Astrocyte of the spinal cord (primary cell): ENCODE data around the gene SLCO4C1.

Experiments used
- DNase-seq: peaks from one replicate; pipeline ENCODE4 v3.0.0; 2011; ENCODE audit warnings: low read depth, low spot score
- H3K4me3 ChIP-seq: 2 replicates; pipeline ENCODE4 v1.5.1; 2011; ENCODE audit warnings: low read depth, mild to moderate bottlenecking, low read length, moderate library complexity
- in situ Hi-C: cut with HindIII; loops from 2 replicates; pipeline ENCODE4 v1.10.0; 2017; ENCODE audit warnings: low sequenced_read_pairs
- TF ChIP-seq, protein P1 (sequence below): IDR thresholded peaks from 2 replicates; pipeline ENCODE4 v1.5.1; 2012; ENCODE audit warnings: low read depth, mild to moderate bottlenecking, low read length, inconsistent platforms

The SLCO4C1 gene

DNA sequence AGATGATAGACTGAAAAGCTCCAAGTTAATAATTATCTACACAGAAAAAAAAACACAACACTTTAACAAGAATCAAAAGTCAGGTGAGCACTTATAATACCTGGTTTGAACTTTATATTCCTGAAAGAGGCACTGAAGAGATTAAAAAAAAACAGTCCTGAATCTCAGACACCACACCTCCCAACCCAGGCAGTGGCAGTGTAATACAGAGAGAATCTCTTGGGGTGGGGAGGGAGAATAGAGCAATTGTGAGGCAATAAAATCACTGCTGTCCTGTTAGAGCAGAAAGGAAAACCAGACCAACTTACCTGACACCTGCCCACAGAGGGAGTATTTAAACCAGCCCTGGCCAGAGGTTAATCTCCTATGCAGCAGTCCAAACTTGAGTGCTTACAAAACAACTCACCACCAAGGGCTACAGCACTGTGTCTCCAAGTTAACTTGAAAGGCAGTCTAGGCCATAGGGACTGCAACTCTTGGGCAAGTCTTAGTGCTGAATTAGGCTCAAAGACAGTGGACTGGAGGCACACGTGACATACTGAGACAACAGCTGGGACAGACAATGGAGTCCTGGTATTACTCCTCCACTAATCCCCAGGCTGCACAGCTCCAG is 54.2 kb downstream of the SLCO4C1 start:
- TF ChIP-seq, protein P1, sequence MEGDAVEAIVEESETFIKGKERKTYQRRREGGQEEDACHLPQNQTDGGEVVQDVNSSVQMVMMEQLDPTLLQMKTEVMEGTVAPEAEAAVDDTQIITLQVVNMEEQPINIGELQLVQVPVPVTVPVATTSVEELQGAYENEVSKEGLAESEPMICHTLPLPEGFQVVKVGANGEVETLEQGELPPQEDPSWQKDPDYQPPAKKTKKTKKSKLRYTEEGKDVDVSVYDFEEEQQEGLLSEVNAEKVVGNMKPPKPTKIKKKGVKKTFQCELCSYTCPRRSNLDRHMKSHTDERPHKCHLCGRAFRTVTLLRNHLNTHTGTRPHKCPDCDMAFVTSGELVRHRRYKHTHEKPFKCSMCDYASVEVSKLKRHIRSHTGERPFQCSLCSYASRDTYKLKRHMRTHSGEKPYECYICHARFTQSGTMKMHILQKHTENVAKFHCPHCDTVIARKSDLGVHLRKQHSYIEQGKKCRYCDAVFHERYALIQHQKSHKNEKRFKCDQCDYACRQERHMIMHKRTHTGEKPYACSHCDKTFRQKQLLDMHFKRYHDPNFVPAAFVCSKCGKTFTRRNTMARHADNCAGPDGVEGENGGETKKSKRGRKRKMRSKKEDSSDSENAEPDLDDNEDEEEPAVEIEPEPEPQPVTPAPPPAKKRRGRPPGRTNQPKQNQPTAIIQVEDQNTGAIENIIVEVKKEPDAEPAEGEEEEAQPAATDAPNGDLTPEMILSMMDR, result no peak
- H3K4me3 ChIP-seq, result no peak overlapping the region
- in situ Hi-C loops, result no loop called here
- no peak for DNase-seq

- no peak overlapping the region for H3K4me3 ChIP-seq
- no peak for DNase-seq
- TF ChIP-seq, protein P1, result no peak
- in situ Hi-C loops, result no loop called here
Measured at GRCh38 chr5:102231693-102232619, 64.1 kb downstream of the SLCO4C1 start.

DNA sequence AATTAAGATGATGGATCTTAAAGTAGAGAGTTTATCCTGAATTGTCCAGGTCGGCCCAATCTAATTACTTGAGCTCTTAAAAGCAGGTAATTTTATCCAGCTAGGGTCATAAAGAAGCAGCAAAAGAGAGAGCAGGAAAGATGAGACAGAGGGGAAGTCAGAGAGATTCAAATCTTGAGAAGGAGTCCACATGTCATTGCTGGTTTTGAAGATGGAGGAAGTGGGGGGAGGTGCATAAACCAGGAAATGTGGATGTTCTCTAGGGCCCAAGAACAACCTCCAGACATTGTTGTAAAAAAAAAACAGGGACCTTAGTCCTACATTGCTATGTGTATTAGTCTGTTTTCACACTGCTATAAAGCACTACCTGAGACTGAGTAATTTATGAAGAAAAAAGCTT is 66.4 kb downstream of the SLCO4C1 start:
- no peak overlapping the region for H3K4me3 ChIP-seq
- TF ChIP-seq, protein P1, result no peak
- DNase-seq, result no peak
- in situ Hi-C loops, result no loop called here

DNA sequence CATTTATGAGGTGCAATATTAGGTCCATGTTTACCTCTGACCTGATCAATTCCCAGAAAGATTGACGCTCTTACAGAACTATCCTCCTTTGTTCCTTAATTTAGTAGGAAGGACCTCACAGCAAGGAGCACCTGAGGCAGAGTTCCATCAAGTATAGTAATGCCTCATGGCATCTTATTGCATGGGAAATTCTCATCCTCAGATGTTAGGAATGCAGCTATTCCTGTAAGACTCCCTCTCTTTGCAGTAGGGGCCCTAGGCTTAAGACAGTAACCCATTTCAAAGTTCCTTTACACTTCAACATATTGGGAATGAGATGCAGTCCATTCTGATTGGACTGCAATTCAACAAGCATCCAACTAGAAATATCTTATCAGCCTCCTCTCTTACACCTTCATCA is 69.8 kb downstream of the SLCO4C1 start:
- no peak for DNase-seq
- in situ Hi-C loops, result no loop called here
- TF ChIP-seq, protein P1, result no peak

GRCh38 chr5:102223542-102224477 is 72.3 kb downstream of the SLCO4C1 start:
- TF ChIP-seq, protein P1, result peak; percentile 52
- no peak overlapping the region for H3K4me3 ChIP-seq
- DNase-seq, result peak; percentile 52
- in situ Hi-C loops, result no loop called here

More for the DNA sequence above, 69.8 kb downstream of the SLCO4C1 start:
- no peak overlapping the region for H3K4me3 ChIP-seq

DNA sequence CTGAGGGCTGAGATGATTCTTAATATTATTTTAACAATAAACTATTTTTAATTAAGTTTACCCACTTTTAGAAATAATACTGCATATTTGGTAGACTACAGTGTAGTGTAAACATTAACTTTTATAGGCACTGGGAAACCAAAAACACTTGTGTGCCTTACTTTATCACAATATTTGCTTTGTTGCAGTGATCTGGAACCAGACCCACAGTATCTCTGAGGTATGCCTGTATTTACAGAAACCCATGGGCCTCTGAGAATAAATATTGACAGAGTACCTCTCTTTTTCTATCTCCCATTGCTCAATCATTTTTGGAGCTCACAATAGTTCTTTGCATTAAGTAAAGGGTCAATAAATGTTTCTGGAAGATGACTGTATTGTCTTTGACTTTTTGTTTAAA is 73.3 kb downstream of the SLCO4C1 start:
- in situ Hi-C loops, result no loop called here
- DNase-seq, result no peak
- TF ChIP-seq, protein P1, result no peak

More for the DNA sequence above, 73.3 kb downstream of the SLCO4C1 start:
- H3K4me3 ChIP-seq, result no peak overlapping the region
